ENCODE data around the gene C1orf174. TPM values are rescaled to one million over a fixed set of nuclear protein-coding genes. Genes with fewer than 3 reads are reported as not detected.

Gene C1orf174
- polyA plus RNA-seq, 1 donor: 37.9 TPM

DNA sequence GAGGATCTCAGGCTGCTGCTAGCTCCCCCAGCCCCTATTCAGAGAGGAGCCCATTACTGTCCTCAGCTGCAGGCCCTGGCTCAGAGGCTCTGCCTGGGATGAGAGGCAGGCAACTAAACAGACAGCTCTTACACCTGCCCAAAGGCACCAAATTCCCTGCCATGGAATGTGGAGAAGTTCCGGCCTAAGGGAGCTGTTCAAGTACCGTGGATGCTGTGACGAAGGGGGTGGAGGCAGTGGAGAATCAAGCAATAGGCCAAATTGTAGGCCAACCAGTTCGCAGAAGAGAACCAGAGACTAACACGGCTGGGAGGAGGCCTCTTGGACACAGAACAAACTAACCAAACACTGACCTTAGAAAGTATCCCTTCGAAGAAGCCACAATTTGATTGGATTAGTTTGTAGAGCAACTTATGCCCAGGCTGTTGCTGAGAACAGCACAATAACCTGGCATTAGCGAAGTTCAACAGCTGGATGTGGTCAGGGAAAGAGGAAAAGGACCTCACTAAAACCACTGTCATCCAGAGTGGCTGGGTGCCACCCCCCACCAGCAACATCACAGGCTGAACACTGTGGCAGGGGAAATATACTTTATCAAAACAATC, 3.6 kb downstream of the C1orf174 start:
- no peak for DNase-seq

DNA sequence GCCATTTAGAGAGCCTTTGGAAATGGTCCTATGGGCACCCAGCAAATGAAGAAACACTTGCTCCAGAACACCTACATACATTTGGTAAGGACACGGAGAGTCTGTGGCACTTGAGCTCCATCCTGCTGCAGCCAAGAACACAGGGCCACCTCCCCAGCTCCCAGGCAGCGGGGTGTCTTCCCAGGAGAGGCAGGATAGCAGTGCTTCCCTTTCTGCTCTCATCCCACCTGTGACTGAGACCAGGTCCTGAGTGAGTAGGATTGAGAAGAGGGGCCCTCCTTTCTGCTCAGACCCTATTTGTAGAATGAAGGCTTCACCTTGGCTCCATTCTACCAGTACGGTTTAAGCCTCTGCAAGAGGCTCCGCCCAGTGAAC, 4.1 kb downstream of the C1orf174 start:
- DNase-seq: no peak

DNA sequence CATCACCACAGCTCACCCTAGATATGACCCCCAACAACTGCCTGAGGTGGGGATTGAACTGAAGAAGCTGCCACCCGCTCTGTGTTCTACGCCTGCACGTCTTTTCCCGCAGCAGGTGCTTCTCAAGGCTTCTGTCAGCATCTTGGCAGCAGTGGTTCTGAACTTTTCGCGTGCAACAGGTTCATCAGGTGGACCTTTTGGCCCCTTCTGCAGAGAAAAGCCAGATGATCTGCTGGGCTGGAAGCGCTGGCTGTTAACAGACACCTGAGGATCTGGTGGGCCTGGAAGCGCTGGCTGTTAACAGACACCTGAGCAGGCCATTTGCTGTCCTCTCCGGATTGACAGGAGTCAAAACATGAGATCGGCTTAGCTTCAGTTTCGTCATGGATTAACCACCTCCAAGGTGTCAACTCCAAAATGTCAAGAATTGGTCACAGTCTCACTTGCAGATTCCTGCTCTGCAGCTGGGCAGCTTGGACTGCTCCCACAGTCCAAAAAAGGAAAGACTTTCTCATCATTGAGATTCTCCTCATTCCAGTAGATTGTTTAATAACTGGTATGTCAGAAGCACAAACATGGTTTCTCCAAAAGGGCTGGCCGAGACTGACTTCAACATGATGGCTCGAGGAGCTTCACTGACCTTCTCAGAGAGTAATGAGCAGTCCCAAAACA, 4.7 kb downstream of the C1orf174 start:
- no peak for DNase-seq

DNA sequence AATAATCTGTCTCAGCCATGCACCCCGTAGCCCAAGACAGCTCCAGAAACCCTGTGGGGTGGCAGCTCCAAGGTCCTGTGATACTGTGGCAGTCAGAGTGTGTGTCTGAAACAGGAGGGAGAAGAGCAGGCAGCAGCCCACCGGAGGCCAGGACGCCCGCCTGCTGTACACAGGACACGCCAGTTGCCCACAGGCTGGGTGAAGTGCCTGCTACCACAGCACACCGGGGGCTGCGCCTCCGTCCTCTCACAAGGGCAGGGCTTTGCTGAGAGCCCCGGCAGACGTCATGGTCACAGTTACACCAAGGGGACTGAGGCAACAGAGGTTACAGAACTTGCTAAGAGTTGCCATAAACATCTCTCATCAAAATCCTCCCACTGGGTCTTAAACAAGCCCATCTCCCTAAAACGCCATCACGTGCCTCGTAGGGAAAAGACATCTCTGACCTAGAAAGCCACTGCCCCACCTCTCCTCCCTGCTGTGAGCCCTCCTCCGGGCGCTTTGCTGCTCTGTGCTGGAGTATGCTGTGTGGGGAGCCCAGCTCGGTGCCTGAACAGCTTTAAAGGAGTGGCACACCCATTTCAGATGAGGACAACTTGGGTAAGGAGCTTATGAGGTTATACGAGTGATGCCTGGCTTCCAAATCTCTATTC, 5.3 kb downstream of the C1orf174 start:
- no peak for DNase-seq

DNA sequence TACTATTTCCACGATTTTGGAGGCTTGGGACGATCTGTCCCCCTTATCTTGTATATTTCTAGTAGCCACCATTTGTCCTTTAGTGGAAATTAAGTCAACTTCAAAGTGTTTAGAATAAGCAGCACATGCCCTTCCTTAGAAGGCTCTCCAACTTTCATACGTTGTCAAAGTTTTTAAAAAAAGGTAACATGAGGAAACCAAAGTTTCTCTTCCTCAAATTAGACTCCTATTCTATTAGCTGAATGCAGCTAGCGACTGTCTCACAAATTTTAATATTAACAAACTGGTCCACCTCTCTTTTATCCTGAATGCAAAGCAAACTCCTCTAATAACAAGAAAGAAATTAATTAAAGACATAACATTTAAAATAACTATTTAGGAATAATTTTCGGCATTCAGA, 6.9 kb downstream of the C1orf174 start:
- DNase-seq: no peak

DNA sequence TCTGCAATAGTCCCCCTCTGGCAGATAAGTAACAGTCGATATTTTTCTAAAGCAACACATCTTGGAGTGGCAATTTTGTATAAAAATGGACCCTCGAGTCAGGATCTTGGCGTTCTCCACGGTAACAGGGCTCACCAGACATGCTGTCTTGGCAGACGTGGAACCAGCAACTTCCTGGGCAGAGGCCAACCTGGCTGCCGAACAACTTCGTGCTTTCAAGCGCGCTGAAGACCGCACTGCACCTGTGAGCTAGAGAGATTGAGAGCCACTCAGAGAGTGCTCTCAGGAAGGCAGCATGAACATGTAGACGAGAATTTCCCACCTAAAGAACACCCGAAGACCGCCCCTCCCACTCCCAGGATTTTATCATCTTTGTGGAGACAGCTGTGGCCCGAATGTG, 7.3 kb downstream of the C1orf174 start:
- DNase-seq: no peak

DNA sequence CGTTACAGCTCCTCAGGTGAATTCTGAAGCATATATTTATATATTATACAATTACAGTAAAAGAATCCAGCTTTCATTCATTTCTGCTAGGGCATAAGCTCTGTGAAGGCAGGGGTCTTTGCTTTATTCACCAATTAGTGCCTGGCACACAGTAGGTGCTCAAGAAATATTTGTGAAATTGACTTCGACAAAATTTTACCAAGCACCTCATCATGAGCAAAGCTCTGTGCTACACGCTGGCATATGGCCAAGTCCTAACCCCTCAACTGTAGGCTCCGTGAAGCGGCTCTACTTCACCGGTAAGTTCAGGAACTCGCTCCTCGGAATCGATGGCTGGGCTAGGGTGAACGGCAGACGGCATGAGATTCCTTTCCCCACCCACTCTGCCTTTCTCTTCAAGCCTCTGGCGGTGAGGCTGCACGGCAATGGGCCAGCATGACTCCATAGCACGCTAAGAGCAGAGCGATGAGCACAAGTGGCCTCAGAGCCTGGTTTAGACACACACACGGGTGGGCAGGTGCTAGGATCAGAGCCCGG, 8.7 kb downstream of the C1orf174 start:
- DNase-seq: no peak

DNA sequence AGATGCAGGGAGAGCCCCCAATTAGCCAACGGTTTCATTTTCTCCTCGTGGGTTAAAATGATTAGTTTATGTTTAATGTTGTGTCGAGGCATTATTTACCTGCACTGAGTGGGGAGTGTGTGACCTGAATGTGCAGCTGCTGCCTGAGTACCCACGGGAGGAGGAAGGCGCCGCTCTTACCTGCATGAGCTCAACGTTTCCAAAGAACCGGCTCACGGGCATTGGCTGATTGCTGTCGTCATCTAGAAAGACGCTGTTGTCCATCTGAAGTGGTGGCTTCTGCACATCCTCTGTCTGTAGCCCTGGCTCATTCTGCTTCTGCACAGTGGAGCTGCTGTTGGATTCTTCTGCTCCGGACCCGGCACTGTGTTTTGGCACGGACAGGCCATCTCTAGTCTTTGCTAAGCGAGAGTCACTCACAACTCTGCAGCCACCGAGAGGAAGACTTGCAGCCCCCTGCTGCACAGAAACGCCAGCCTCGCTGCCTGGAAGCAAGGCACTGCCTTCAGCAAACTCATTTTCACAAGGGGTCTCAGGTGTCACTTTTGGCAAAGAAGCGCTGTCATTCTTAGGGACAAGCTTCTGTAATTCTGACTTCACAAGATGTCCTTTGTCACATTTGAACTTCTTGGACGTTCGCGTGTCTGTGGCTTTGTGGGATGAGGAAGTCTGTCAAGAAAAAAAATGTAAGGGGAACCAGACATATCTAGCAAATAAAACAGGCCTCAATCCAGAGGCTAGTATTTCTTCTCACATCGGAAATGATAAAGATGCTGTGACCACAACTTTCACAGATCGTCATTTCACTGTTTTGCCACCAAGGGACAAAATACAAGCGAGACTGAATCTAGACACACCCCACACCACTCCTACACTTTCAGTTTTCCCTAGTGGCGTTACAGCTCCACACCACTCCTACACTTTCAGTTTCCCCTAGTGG, 9.4 kb downstream of the C1orf174 start:
- no peak for DNase-seq

DNA sequence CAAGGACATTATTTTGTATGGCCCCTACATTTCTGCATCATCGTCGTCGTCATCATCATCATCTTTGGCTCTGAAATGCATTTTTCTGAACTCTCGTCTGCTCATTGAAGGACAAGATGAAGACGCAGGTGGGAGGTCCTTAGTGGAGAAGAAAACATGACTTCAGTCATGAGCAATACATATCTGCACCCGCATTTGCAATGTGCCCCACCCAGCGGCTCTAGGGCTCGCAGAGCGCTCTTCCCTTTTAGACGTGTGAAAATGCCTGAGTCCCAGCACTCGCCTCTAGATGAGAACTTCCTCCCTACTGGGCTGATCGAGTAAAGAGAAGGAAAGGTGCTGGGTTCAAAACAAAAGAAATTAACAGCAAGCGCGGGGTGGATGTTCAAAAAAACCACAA, 10.1 kb downstream of the C1orf174 start:
- DNase-seq: no peak

DNA sequence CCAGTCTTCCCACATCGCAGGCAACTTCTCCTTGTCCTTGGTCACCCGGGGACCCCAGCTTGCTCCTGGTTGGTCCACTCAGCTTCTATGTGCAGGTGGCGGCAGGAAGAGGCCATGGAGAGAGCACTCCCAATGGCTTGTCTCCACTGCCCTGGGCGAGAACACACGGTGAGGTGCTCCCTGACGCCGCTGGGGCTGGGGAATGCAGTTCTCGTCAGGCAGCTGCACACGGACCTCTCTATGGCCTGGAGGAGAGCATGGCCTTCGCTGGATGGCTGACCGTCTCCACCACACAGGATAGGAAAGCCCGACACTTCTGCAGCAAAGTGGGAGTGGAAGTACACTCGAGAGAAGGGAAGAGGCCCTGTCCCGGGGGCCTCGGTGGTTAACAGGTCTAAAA, 11.8 kb downstream of the C1orf174 start:
- no peak for DNase-seq

DNA sequence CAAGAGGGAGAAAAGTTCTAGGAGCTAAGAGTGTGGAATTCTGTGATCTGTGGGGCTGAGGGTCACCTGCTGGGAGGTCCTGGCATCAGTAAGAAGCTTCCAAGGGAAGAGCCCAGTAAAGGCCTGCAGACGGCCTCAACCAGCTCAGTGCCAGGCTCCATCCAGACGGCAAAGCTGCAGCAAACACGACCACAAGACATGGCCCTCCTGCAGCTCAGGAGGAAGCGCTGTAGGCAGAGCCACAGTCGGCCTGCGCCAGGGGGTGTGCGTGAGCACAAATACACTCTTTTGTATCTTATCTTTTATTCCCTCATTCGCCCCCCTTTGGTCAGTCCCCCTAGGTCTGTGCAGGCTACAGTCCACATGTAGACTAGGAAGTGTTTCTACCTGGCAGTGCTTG, 13.4 kb downstream of the C1orf174 start:
- no peak for DNase-seq

DNA sequence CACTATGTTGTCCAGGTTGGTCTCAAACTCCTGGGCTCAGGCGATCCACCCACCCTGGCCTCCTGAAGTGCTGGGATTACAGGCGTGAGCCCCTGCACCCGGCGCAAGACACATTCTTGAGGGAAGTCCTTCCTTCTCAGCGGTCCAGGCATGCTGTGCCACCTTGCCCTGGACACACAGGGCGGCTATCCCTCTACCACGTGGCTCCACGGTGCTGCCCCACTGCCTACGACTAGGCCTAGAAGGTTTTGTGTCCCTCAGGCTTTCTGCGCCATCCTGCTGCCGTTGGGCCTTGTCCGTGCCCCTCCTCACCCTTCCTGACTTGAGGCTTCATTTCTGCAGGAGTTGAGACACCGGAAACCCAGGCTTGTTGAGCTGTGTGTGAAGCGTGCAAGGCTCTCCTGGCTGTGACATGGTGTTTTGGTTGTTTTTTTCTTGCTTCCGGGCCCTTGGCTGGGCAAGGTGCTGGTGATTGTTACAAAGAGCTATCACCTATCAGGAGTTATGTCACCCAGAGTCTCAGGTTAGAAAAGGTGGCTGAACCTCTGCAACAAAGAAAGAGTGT, 13.9 kb downstream of the C1orf174 start:
- DNase-seq: no peak

DNA sequence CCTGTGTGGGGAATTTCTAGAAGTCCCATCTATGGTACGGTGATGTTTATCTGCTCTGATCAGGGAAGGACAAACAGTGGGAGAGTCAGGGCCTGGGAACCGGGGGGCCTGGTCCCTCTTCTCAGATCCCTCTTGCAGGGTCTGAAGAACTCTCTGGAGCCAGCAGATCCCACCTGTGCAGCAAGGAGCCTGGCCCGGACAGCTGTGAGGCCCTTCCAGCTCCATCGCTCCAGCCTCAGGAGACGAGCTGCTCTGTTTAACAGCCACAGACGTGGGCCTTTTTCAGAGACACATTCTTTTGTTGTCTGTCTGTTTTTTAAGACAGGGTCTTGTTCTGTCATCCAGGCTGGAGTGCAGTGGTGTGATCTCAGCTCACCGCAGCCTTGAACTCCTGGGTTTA, 14.5 kb downstream of the C1orf174 start:
- DNase-seq: no peak

DNA sequence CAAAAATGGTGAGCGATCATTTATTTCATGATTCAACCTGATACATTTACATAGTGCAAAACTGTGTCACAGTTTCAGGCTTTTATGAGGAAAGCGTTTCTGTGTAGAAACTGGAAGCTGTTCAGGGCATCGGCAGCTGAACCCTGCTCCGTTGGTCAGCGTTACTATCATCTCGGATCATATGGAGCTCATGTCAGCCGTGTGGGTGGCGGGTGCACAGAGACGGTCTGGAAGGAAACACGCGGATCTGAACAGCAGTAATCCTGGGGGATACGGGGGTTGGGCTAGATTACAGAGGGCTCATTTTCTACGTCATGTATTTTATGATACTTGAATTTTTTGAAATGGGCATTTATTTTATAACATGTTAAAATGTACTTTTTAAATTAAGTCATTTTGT, 15.1 kb downstream of the C1orf174 start:
- DNase-seq: no peak

DNA sequence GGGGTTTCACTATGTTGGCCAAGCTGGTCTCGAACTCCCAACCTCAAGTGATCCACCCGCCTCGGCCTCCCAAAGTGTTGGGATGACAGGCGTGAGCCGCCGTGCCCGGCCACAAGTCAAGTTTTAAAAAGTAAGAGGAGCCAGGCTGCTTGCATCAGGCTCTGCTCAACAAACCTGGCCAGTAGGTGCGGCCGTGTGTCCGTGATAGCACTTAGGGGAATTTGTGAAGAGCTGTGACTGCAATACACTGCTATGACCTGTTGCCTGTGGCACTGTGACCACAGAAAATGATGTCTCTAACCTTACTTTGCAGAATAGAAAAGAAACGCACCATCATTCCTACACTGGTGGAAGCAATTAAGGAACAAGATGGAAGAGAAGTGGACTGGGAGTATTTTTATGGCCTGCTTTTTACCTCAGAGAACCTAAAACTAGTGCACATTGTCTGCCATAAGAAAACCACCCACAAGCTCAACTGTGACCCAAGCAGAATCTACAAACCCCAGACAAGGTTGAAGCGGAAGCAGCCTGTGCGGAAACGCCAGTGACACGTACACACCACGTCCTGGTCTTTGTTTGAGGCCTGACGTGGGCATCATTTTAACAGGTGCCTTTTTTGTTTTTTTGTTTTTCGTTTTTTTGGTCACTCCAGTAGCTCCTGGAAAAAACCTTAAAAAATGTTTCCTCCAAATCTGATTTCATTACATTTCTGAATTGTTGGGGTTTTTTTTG, 16.7 kb downstream of the C1orf174 start:
- DNase-seq: no peak

DNA sequence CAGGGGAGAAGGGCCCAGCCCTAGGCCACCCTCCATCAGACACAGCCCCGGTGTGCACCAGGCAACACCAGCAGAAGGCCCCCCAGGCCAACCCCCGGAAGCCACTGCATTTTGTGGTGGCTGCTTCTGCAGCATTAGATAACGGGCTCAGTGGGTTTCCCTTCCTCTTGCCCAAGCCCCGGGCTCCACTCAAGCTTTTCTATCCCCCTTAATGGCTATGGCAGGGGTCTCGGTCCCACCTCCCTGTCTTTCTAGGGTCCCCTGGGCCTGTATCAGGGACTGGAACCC, 18.9 kb downstream of the C1orf174 start:
- no peak for DNase-seq

DNA sequence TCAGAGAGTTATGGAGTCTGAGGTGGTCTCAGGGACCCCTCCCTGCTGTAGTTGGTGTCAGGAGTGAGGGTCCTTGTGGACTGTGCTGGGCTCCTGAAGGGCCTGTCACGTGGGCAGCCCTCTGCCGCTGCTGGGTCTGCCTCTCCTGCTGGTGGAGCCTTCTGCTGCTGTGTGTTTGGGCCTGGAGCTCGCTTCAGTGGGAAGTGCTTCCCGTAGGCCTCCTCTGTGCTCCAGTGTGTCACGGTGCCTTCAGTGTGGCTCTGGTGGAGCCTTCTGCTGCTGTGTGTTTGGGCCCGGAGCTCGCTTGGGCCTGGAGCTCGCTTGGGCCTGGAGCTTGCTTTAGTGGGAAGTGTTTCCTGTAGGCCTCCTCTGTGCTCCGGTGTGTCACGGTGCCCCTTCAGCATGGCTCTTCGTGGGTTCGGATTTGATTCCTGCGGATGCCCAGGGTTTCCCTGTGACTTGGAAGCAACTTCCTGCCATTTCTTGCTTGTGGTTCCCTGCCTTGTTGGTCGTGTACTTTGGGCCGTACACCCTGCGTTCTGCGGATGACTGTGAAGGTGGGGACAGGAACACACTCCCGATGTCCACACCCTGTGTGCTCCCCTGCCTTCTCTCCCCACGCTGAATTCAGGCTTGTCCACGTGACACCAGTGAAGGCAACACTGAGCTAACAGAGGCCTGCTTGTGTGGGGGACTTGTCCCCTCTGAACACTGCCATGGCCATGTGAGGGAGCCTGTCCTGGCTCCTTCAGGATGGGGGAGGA, 19.5 kb downstream of the C1orf174 start:
- no peak for DNase-seq

DNA sequence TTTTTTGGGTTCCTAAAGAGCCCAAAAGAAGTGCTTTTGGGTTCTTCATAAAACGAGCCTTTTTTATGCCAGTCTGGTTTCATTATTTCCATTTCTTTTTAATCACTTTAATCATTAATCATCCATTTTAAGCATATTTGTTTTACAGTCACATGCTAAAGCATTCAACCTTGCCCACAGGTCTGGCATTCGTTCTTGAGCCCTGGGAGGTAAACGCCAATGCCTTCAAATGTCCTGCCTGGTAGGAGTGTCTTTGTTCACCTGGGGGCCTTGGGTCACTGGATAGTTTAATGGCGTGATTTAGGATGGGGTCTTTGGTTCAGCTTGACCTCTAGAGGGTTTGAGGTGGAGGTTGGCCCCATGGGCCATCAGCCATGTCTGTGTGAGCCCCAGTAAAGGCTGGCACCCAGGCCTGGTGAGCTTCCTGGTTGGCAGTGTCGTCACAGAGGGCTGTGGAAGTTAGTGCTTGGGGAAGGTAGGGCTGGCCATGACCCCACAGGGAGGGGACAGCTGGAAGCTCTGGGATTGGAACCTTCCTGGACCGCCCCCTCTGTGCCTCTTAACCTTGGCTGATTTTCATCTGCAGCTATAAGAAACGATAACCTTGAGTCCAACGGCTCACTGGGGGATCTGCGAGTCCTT, 20.2 kb downstream of the C1orf174 start:
- no peak for DNase-seq

DNA sequence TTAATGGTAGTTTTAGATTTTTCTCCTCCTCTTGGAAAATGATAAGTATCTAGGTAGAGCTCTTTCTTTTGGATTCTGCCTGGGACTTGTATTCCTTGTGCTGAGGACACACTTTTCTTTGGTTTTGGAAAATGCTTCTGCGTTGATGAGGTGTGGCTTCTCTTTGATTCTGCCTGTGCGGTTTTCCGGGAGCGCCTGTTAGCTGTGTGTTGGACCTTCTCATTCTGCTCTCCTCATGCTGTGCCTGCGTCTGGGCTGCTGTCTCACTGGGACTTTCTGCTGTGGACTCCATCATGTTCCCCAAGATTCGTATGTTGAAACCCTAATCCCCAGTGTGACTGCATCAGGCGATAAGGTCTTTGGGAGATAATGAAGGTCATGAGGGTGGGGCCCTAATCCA, 21.0 kb downstream of the C1orf174 start:
- no peak for DNase-seq

DNA sequence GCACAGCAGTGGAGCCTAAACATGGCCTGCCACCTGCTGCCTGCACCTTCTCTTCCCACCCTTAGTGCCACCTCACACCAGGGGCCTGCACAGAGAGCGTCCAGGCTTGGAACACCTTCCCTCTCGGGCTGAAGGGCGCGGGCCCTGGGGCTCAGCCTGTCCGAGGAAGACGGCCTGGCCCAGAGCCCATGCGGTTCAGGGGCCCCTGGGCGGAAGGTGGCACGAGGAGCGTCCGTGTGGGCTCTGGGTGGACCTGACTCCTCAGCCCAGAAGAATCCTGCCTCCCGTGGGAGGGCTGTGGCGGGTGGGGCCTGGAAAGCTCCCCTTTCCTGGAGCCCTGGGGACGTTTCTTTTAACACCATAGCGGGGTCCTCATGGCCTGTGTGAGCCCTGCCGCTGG, 23.4 kb downstream of the C1orf174 start:
- DNase-seq: no peak

Measured in left kidney (tissue), 2 donors.